GM19438 (cell line): ENCODE results near the gene SMIM30.
A peak's percentile ranks its signal among the peaks of the same experiment; 100 is the strongest.

Experiments used
- ATAC-seq: cut with Tn5 transposase; IDR thresholded peaks from one replicate; pipeline ENCODE4 v1.9.1; 2021; ENCODE audit warnings: low read depth; ENCODE audit not compliant: unreplicated experiment

Gene SMIM30

GRCh38 chr7:113109718-113110117, 8.6 kb downstream of the SMIM30 start:
- no peak for ATAC-seq

GRCh38 chr7:113100121-113100603, 18.2 kb downstream of the SMIM30 start:
- ATAC-seq, result no peak

GRCh38 chr7:113099284-113099919, 19.0 kb downstream of the SMIM30 start:
- no peak for ATAC-seq

GRCh38 chr7:113094517-113095249, 23.7 kb downstream of the SMIM30 start:
- peak; percentile 70 for ATAC-seq

- no peak for ATAC-seq
These were observed 24.8 kb downstream of the SMIM30 start for GRCh38 chr7:113093561-113093960.

GRCh38 chr7:113092762-113093161, 25.6 kb downstream of the SMIM30 start:
- ATAC-seq, result no peak

- ATAC-seq, result no peak
These were observed 31.0 kb downstream of the SMIM30 start for GRCh38 chr7:113087071-113087998.

- ATAC-seq, result no peak
These were observed 31.9 kb downstream of the SMIM30 start, which contains the start of gene GPR85 for GRCh38 chr7:113086431-113086888. GPR85 (minus strand) TSS chr7:113086827; CDS start chr7:113084721, 2,106 bp downstream.

GRCh38 chr7:113085781-113086390, 32.5 kb downstream of the SMIM30 start:
- ATAC-seq, result no peak

GRCh38 chr7:113084496-113085172, 33.7 kb downstream of the SMIM30 start:
- ATAC-seq, result no peak

GRCh38 chr7:113083816-113084495, 34.4 kb downstream of the SMIM30 start:
- no peak for ATAC-seq

- peak; percentile 40 for ATAC-seq
These were observed 35.1 kb downstream of the SMIM30 start for GRCh38 chr7:113083132-113083815.

- no peak for ATAC-seq
These were observed 40.0 kb downstream of the SMIM30 start for GRCh38 chr7:113078331-113078730.

- ATAC-seq, result no peak
These were observed 41.7 kb downstream of the SMIM30 start for GRCh38 chr7:113076703-113077102.

GRCh38 chr7:113071465-113071864, 46.9 kb downstream of the SMIM30 start:
- ATAC-seq, result peak; percentile 81
